GM13977 (cell line): ENCODE results near the gene PURA.

Experiments
- DNase-seq: peaks from one replicate; pipeline ENCODE4 v3.0.0; 2012; ENCODE audit warnings: low spot score
- in situ Hi-C: fragments of 300-500 bp; cut with MboI; formaldehyde crosslinking; loops from one replicate; pipeline ENCODE4 v1.12.0; 2022; ENCODE audit warnings: low sequenced_read_pairs, low pct_unique_long_range_greater_than_20kb, mixed read lengths, inconsistent platforms; ENCODE audit not compliant: unreplicated experiment
- TF ChIP-seq, protein P1 (sequence below): IDR thresholded peaks from 2 replicates; pipeline ENCODE4 v1.5.1; 2012; ENCODE audit warnings: mild to moderate bottlenecking, control low read depth; ENCODE audit not compliant: insufficient read depth; ENCODE audit errors: extremely low read depth, missing control alignments

PURA gene

DNA sequence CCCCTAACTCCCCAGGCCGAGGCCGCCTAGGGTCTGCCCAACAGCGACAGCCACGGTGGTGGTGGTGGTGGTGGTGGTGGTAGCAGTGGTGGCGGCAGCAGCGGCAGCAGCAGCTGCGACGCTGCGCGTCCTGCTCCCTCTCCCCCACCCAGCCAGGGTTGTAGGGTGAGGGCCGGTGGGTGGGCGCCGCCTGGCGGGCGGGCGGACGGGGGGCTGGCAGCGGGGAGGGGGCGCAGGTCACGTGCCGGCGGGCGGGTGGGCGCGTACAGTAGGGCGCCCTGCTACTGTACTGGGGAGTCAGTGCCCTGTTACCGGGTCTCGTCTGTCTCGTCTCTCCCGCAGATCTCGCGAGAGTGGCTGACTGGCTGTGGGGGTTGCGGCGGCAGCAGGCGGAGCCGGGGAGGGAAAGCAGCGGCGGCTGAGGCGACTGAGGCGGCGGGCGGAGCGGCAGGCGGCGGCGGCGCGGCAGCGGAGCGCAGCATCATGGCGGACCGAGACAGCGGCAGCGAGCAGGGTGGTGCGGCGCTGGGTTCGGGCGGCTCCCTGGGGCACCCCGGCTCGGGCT is at the start of gene PURA:
PURA (plus strand) TSS at position 411 of the 565 bp plus-strand sequence; CDS start at position 484, 73 bp downstream.
- DNase-seq = peak; percentile 97
- TF ChIP-seq, protein P1, sequence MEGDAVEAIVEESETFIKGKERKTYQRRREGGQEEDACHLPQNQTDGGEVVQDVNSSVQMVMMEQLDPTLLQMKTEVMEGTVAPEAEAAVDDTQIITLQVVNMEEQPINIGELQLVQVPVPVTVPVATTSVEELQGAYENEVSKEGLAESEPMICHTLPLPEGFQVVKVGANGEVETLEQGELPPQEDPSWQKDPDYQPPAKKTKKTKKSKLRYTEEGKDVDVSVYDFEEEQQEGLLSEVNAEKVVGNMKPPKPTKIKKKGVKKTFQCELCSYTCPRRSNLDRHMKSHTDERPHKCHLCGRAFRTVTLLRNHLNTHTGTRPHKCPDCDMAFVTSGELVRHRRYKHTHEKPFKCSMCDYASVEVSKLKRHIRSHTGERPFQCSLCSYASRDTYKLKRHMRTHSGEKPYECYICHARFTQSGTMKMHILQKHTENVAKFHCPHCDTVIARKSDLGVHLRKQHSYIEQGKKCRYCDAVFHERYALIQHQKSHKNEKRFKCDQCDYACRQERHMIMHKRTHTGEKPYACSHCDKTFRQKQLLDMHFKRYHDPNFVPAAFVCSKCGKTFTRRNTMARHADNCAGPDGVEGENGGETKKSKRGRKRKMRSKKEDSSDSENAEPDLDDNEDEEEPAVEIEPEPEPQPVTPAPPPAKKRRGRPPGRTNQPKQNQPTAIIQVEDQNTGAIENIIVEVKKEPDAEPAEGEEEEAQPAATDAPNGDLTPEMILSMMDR = peak; percentile 12
- in situ Hi-C loops = no loop called here

DNA sequence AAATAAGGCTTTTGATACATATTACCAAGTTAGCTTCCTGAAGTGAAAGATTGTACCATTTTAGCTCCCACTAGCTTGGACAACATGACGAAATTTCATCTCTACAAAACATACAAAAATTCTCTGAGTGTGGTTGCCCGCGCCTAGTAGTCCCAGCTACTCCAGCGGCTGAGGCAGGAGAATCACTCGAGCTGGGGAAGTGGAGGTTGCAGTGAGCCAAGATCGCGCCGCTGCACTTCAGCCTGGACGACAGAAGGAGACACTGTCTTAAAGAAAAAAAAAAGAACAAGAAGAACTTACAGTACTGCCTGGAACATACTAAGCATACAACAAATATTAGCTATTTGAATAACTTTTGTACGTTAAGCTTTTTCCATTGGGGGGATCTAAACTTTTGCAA is 41.1 kb upstream of the PURA start:
- in situ Hi-C loops = no loop called here
- no peak for DNase-seq
- TF ChIP-seq, protein P1 = no peak

- in situ Hi-C loops = no loop called here
- TF ChIP-seq, protein P1 = peak; percentile 49
- peak; percentile 18 for DNase-seq
These were observed 40.6 kb upstream of the PURA start for GRCh38 chr5:140073296-140073695.

GRCh38 chr5:140075371-140075770 is 38.5 kb upstream of the PURA start:
- TF ChIP-seq, protein P1 = peak; percentile 6
- in situ Hi-C loops = no loop called here
- peak; percentile 10 for DNase-seq

GRCh38 chr5:140076142-140076541 is 37.8 kb upstream of the PURA start:
- TF ChIP-seq, protein P1 = no peak
- in situ Hi-C loops = no loop called here
- no peak for DNase-seq

- TF ChIP-seq, protein P1 = no peak
- DNase-seq = no peak
- in situ Hi-C loops = no loop called here
These were observed 37.1 kb upstream of the PURA start for GRCh38 chr5:140076788-140077187.
